Anterior cingulate cortex (tissue), 58 donors: Measurements from ENCODE around the gene MYRFL.
A peak's percentile ranks its signal among the peaks of the same experiment; 100 is the strongest.
"Not testable (repeated sequence)": the region's sequence is repeated elsewhere in the genome, so short reads cannot be mapped to it uniquely, and the experiment has no call there.

ENCODE experiments used
- DNase-seq, 58 donors: peaks; one replicate each; lab custom pipeline; 2025; lab: John Stamatoyannopoulos, UW

The MYRFL gene

DNA sequence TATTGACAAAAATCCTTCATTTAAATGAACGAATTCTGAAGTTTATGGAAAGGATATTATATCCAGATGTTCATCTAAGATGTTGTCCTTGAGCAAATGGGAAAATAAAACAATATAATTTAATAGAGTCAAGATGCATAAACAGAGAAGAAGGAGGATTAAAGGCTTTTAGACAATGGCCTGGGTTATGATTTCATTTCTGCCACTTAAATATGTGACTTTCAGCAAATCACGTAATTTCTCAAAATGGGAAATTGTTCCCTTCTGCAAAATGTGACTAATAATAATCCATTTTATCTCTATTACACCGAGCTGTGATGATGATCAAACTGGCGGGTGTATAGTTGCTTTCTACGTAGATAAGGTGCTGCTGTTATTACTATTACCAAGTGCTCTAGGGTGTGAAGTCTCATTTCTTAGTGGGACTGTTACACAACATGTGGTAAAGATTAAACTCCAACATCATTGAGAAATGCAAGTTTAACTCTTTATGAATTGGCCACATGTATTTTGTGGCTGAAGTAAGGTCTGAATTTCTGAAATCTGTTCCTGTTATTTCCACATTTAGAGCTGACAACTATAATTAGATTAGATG is 157.0 kb downstream of the MYRFL start:
- no peak for DNase-seq

DNA sequence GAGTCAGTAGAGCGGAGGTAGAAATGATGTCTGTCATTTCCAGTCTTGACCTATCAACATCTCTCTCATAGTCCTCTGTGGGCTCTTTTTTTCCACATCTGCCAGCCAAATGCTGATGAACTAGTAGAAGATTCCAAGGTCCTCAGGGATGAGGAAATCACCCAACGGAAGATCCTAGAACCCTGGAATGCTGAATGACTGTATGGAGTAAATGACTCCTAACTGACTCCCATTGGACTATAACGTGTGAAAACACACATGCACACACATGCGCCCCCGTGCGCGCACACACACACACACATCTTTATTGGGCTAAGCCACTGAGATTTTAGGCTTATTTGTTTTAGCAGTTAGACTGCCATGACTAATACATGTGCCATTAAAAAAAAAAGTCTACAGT is 159.2 kb downstream of the MYRFL start:
- no peak for DNase-seq

DNA sequence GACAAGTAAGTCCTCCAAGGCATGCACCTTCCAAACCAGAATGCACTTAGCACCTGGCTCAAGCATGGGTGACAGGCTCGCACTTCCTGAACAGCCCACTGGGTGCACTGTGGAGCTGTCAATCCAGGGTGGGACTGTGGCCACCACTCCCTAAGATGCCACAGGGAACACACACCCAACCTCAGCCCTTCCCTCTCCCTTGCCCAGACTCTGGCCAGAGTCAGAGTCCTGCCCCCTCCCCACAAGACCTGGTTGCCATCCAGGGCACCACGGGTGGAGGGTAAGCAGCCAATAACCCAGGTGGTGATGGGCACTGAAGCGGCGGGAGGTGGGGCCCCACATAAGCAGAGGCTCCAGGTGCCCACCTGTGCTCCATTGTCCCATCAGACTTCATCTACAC is 160.6 kb downstream of the MYRFL start:
- no peak for DNase-seq

DNA sequence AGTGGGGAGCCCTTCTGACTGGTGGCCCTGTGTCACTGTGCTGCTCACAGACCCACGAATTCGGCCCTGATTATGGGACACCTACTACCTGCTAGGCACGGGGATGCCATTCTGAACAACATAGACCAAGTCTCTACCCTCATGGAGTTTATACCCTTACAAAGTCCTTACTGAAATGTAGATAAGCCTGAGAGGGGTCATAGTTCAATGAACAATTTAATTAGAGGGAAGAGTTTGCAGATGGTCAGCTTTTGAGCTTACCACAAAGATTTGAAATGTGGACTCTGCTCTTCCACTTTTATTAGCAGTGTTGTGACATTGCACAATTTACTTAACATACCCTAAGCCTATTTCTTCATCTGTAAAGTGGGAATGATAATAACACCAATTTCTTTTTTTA is 161.1 kb downstream of the MYRFL start:
- DNase-seq = no peak

DNA sequence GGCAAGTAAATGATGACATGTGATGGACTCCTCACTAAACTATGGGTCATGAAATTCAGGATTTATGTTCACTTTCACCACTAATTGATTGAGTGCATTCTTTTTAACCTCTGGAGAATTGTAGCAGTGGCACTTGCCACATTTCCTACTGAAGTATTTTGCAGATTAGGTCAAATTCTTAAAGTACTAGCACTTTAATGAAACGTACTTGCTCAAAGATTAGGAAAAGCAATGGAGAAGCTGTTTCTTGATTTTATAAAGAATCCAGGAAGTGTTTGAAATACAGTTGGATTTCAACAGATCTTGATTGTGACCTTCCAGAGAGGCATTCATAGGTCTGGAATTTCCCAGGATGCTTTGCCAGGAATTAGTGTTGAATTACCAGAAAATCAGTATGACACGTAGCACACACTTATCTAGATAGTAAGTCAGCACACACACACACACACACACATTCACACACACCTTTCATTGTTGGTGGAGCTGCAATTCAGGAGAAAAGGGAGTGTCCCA is 162.6 kb downstream of the MYRFL start:
- DNase-seq = no peak

DNA sequence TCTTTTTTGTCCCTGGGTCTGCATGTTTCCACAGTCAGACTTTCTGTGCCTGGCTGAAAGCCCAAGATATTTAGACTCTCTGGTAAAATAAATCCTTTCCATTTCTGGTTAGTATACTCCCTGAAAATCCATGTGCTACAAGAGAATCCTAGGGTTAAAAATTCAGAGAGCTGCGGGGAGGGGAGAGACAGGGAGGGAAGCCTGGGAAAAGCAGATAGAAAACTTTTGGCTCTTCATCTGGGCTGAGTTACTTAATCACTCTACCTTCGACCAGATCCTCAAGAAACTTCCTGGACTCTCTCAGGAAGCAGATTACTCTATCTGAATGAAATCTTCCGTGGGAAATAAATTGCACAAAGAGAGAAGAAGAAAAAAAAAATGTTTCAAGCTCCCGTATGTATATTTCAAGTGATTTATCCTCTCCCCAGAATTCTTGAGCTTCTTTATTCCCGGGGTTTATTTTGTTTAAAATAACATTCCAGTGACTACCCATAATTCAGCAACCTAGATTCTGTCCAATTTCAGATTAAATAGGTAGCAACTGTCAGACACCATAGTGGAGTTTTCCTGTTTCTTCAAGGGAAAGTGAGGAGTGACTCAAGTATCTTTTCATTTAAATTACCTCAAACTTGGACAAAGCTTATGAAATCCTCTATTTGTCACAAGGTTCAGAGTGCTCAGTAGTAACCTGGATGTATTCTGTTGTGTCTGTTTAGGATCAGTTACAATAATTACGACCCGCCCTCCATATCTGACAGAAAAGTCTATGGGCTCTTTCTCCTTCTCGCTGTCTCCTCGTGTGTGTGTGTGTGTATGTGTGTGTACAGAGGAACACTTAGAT is 163.7 kb downstream of the MYRFL start:
- DNase-seq = no peak

DNA sequence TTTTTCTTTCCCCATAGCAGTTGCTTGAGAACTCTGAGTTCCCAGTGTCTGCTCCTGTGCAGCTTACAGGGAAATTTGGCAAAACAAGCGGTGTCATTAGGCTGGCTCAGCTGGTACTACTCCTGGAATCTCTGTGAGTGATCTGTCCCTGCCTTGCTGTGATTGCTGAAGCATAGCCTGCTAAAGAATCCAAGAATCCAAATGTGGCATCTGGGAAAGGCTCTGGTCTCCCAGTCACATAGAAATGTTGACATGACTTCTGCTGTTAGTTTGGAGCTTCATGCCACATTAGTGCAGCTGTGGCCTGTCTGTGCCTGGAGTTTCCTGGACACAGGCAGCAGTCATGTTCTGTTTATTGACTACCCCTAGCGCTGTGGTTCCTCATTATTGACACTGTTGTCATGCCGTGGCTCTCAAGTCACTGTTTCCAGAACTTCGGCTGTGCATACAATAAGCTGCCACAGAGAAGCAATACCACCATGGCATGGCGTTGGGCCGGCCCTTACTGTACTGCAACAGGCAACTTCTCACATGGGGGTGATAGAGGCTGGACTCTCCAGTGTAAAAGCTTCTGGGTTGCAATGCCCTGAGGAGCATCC is 166.8 kb downstream of the MYRFL start:
- DNase-seq = peak in 1 of 58 donors; percentile 0

DNA sequence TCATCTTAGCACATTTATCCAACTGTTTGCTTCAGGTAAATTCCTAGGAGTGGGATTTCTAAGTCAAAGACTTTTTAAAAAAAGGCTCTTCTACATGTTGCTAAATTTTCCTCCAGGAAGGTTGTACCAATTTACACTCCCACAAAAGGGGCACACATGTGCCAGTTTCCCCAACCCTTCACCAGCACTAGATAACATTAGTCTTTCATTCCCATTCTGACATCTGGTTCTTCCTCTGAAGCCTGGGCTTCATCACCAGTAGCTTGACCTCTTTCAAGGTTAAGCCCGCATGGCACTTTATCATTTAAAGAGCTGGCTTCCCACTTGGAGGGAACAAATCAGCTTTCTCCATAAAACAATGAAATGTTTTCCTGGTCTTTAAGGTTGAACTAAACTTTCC is 168.4 kb downstream of the MYRFL start:
- DNase-seq = no peak

DNA sequence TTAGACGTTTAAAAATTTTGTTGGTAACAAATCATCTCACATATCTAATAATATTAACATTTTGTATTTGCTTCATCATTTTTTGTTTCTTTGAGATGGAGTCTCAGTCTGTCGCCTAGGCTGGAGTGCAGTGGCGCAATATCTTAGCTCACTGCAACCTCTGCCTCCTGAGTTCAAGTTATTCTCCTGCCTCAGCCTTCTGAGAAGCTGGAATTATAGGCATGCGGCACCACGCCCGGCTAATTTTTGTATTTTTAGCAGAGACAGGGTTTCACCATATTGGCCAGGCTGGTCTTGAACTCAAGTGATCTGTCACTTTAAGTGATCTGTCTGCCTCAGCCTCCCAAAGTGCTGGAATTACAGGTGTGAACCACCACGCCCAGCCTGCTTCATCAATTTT is 169.1 kb downstream of the MYRFL start:
- not testable (repeated sequence) for DNase-seq

DNA sequence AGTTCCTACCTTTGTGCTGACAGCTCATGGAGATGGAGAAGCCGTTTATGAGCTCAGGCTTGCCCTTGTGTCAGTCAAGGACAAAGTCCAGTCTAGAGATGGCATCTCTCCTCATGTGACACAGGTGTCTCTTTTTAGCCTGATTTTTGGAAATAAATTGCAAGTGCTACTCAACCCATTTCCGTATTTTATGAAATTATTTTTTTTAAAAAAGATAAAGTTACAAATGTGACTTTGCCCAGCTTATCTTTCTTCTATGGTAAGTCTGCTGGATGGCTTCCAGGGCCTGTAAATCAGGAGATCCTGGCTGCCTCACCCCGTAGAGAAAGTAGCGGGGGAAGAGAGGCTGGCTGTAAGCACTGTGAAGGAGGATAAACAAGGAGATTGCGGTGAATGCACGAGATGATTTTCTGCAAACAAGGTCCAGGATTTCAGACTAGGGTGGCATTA is 169.7 kb downstream of the MYRFL start:
- no peak for DNase-seq

DNA sequence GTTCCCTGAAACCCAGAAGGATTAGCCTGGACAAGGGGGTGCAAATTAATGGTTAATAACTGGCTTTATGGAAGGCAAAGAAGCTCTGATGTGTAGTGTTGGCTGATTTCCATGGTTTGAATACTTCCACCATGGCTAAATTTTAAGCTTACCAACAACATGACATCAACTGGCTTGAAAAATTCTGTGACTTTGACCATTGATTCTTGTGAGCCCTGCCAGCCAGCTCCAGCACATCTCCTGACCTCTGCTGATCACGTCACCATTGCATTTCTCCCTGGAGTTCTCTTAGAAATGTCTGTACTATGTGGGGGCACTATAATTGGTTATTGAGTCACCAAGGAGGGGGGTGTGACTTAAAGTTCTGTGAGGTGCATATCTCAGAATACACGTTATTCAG is 171.2 kb downstream of the MYRFL start:
- DNase-seq = no peak

DNA sequence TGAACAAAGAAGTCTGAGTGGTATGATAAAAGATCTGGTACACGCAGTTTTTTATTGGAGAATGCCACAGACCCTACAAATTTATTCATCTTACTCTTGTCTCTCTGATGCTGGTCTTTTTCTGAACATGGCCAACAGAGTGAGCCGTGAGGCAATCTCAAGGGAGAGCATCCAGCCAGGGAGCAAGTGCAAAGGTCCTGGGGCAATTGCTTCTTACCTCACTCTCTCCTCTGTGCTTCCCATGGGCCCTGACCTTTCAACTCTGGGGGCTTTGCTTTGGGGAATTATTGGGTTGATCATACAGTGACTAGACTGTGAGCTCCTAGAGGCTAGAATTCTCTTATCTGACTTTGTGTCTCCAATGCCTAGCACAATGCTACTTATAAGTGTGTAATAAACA is 171.7 kb downstream of the MYRFL start:
- DNase-seq = no peak

DNA sequence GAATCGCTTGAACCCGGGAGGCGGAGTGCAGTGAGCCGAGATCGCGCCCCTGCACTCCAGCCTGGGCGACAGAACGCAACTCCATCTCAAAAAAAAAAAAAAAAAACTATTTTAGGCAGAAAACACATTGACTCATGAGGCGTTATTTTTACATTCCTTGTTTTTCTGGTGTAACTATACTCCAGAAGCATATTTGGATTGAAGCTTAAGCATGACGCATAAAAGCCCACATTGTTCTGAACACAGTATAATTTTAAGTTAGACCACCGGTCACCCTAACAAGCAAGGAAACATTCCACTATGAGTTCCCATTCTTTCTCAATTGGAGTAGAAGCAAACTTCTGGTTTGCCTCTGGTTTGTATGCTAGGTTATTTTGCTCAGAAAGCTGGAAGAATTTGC is 173.0 kb downstream of the MYRFL start:
- DNase-seq = no peak

DNA sequence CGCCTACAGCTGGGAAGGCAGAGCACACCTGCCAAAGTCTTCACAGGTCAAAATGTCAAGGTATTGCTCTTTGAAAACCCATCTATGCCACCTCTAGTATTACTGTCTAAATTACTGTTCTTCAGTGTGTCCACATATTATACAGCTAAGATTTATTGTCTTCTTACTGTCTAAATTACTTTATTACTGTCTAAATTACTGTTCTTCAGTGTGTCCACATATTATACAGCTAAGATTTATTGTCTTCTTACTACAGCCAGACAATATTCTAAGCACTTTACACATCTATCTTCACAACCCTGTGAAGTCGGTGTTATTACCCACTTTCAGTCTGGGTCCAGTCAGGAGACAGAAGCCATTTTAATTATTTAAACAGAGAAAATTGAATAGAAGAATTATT is 173.9 kb downstream of the MYRFL start:
- no peak for DNase-seq

DNA sequence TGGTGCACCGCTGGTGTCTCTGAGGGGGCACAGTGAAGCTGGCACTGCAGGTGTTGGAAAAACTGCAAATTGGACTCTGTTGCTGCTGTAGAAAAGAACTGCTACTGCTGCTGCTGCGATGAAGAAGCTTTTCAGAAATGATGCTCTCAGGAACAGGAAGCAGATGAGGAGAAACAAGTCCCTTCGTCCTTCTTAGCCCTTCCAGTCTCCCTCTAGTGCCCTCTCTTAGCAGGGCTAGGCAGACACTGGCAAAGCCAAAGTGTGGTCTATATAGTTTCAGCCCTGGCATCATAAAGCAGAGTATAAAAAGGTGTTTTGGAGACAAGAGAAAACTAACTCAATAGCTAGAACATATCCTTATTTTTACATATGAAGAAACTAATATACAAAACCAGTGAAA is 174.5 kb downstream of the MYRFL start:
- DNase-seq = no peak

DNA sequence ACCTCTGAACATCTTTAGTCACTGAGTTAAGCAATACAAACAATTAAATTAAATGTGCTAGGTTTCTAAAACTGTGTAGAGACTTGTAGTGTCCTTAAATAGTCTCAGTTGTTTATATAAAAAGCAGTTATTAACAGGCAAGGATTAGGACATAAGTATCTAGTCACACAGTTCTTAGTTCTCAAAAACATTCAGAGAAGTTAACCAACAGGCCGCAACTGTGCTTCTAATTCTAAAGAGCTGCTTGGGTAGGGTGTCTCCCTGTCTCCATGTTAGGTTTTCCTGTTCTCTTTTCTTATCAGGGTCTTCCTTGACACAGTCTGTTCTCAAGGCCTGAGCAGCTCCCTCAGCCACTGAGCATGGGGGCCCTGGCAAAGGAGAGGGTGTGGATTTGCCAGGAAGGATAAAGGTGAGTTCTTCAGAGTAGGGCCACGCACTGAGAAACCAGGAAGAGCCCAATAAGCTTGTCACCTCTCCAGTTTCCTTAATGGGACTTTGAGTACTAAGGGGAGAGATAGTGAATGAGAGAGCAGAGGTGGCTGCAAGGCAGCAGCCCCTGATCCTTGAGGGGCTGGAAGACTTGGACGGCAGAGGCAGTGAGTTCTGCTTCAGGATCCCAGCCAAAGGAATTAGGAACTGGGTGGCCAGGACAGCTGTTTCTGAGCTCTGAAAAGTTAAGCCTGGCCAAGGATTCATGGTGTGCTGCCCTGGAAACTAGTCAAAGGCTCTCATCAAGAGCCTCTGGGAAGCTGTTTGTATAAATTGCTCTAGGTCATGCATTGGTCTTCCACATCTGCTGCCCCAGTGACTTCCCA is 177.3 kb downstream of the MYRFL start:
- no peak for DNase-seq

DNA sequence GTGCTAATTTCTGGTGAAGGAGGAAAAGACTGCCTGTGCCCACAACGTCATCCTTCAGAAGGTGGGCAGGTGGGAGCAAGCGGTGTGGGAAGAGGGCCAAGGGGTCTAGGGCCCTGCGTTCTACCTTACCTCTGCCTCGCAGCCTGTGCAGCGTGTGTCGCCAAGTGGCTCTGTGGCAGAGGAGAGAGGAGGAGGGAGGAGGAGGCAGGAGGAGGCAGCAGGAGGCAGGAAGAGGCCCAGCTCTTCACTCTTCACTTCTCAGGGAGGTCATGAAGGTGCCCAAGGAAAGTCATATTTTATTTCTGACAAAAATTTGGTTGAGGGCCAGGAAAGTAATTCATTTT is 177.9 kb downstream of the MYRFL start:
- no peak for DNase-seq

DNA sequence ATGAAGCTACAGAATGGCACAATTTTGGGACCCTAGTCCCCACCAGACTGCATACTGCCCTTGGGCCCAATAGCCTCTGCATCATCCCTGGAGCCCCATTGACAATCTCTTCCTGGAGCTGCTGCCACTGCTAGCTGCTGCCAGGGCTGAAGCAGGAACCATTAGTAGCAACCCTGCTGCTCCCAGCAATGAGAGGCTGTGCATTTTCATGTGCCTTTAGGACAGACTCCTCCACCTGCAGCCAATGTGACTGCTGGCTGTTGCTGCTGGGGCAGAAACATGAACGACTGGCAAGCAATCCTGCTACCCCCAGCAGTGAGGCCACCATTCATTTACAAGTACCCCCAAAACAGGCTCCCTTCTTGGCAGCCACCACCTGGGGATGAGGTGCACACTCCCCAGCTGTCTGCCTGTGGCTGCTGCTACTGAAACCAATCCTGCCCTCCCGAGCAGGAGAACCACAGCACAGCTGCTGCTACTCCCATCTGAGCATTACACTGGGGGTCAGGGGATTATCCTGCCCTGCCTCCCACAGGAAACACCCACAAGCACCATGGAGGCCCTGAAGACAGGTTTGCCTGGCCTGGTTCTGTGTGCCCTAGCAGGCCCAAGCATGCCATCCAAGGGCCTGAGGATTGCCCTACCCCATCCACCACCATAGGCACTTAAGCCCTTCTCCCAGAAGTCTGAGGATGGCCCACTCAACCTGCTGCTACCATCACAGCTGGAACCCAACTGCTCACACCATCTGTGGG is 181.0 kb downstream of the MYRFL start:
- DNase-seq = no peak

DNA sequence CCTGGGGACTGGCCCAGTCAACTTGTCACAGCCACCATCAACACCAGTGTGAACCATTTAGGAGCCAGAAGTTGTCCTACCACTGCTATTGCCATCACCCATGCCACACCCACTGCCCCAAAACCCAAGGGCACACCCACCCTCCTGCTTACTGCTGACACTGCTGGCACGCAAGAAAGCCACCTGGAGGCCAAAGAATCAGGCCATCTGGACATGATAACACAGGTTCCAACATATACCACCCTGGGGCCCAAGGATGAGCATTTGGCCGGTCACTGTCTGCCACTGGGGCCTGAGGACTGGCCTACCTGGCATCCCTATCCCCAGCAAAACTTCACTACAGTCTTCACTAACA is 181.6 kb downstream of the MYRFL start:
- DNase-seq = no peak

DNA sequence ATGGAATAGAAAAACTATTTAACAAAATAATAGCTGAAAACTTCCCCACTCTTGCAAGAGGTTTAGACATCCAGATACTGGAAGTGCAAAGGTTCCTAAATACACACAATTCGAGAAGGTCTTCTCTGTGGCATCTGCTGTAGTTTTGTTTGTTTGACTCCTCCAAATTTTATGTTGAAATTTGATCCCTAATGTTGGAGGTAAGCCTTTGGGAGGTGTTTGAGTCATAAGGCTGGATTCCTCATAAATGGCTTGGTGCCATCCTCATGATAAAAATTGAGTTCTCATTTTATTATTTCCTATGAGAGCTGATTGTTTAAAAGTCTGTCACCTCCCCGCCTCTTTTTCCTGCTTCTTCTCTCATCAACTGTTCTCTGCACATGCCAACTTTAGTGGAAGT is 182.7 kb downstream of the MYRFL start:
- no peak for DNase-seq
